ENCODE measurements around the gene GLIPR2. TPM values are rescaled to one million over a fixed set of nuclear protein-coding genes. Genes with fewer than 3 reads are reported as not detected.

GLIPR2 gene
- total and polyA plus RNA-seq, 2 of the 13 experiments (the other 11 are each of a cell fraction or from before 2014, with no cell fraction given), result 0.08 to 0.42 TPM

- intact Hi-C loops (cut with micrococcal nuclease; ENCODE audit: unreplicated experiment), result no loop called here
- TF ChIP-seq, protein P1, sequence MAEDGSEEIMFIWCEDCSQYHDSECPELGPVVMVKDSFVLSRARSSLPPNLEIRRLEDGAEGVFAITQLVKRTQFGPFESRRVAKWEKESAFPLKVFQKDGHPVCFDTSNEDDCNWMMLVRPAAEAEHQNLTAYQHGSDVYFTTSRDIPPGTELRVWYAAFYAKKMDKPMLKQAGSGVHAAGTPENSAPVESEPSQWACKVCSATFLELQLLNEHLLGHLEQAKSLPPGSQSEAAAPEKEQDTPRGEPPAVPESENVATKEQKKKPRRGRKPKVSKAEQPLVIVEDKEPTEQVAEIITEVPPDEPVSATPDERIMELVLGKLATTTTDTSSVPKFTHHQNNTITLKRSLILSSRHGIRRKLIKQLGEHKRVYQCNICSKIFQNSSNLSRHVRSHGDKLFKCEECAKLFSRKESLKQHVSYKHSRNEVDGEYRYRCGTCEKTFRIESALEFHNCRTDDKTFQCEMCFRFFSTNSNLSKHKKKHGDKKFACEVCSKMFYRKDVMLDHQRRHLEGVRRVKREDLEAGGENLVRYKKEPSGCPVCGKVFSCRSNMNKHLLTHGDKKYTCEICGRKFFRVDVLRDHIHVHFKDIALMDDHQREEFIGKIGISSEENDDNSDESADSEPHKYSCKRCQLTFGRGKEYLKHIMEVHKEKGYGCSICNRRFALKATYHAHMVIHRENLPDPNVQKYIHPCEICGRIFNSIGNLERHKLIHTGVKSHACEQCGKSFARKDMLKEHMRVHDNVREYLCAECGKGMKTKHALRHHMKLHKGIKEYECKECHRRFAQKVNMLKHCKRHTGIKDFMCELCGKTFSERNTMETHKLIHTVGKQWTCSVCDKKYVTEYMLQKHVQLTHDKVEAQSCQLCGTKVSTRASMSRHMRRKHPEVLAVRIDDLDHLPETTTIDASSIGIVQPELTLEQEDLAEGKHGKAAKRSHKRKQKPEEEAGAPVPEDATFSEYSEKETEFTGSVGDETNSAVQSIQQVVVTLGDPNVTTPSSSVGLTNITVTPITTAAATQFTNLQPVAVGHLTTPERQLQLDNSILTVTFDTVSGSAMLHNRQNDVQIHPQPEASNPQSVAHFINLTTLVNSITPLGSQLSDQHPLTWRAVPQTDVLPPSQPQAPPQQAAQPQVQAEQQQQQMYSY (CRISPR knock-in tag; IDR thresholded peaks at IDR 0.05), result no peak
- TF ChIP-seq DPF2 (CRISPR knock-in tag; IDR thresholded peaks at IDR 0.05; ENCODE audit: borderline replicate concordance, low read depth) (no peak), NCOA2 (CRISPR knock-in tag; IDR thresholded peaks at IDR 0.05) (no peak), PAF1 (CRISPR knock-in tag; IDR thresholded peaks at IDR 0.05) (0 out of 2 replicates have a peak, but pooled peaks have one; percentile 6), IRF2 (CRISPR knock-in tag; IDR thresholded peaks at IDR 0.05) (no peak), PAXIP1 (CRISPR knock-in tag; conservative IDR thresholded peaks at IDR 0.05) (no peak), HDAC1 (CRISPR knock-in tag; IDR thresholded peaks at IDR 0.05) (no peak), RBM22 (optimal IDR thresholded peaks at IDR 0.05; ENCODE audit: low read length) (peak; percentile 72), PTBP1 (IDR thresholded peaks at IDR 0.05; ENCODE audit: low read depth, low read length, poor library complexity, severe bottlenecking) (no peak), PHF5A (CRISPR knock-in tag; IDR thresholded peaks at IDR 0.05; ENCODE audit: low read depth, unreplicated experiment) (no peak)
- ChIA-PET CTCF (ENCODE audit: low intra/inter-chr PET ratio, low total read pairs) (no interaction called here), POLR2A (interaction anchor here (1.7 kb wide), 1 partner anchor 23 kb away, joined by 6 read pairs; the partner anchor contains the start of gene CLTA)
- H3K4me2 ChIP-seq (ENCODE audit: low read depth, low read length), result no peak overlapping the region
- H3K27me3 ChIP-seq (ENCODE audit: control insufficient read depth in 1 of 2, insufficient read depth in 2 of 2, low read length in 2 of 2), result no peaks in the 10 kb centered on the region
- DNase-seq (ENCODE audit: low spot score), result no peak
- no peak overlapping the region for H2AFZ ChIP-seq (ENCODE audit: low read length)
- no peaks in the 10 kb centered on the region for H3K9me3 ChIP-seq (ENCODE audit: low read length)
- H3K4me3 ChIP-seq (replicated peaks in 1 of 3; ENCODE audit: insufficient read depth in 1 of 3, low read depth in 2 of 3, low read length in 3 of 3), result no peak overlapping the region
- no peak for FAIRE-seq
- H3K4me1 ChIP-seq (ENCODE audit: insufficient read depth, low read length), result peaks cover 12% of the 10 kb centered on the region
- in situ Hi-C loops (cut with HindIII; ENCODE audit: extremely low pct_ligation_motif_present, low pct_unique_long_range_greater_than_20kb), result no loop called here
- 94% methylated on average over 4 of the region's 4 CpGs for WGBS (ENCODE audit: low lambda C conversion rate)
- H3K36me3 ChIP-seq (replicated peaks in 1 of 2; ENCODE audit: control insufficient read depth in 1 of 2, insufficient read depth in 2 of 2, low read length in 2 of 2), result peaks cover 27 to 82% of the 10 kb centered on the region in 2 experiments
- BruUV-seq (replicated peaks), result no TSS peak
- H4K20me1 ChIP-seq (ENCODE audit: insufficient read depth, low read length), result no peaks in the 10 kb centered on the region
- ATAC-seq, result no peak
- H3K27ac ChIP-seq (ENCODE audit: extremely low read length, insufficient read depth, low read length), result no peak overlapping the region
- no peak overlapping the region for H3K9ac ChIP-seq (ENCODE audit: insufficient read depth, low read depth, low read length)
- peaks cover 16% of the 10 kb centered on the region for H3K79me2 ChIP-seq (ENCODE audit: insufficient read depth, low read length)
These were observed 76.9 kb downstream of the GLIPR2 start for GRCh38 chr9:36213387-36213786.
